GM12878 (cell line): Measurements from ENCODE around the gene FAM163A. TPM values are rescaled to one million over a fixed set of nuclear protein-coding genes. Genes with fewer than 3 reads are reported as not detected.

ENCODE experiments used
- ATAC-seq: fragments of 200-7000 bp; cut with Tn5 transposase; 3 replicates; pipeline ENCODE4 v1.9.1; 2020; ENCODE audit warnings: mild to moderate bottlenecking, moderate library complexity
- BruUV-seq: library from RNA; stranded (reverse); fragments of 400-500 nt; replicated peaks from 2 replicates; lab custom pipeline; 2021; lab: Mats Ljungman, UMichigan
- CTCF ChIA-PET: fragments of 300-600 bp; sonication (Branson Sonifier 250); formaldehyde crosslinking; extraction: SDS; loops from one replicate; lab custom pipeline; 2021; ENCODE audit warnings: inconsistent platforms; lab: Yijun Ruan, JAX
- POLR2A ChIA-PET: fragments of 350-600 bp; formaldehyde crosslinking; extraction: SDS; loops from one replicate; lab custom pipeline; 2021; ENCODE audit warnings: inconsistent platforms; lab: Charles Lee
- RAD21 ChIA-PET: fragments of 300-600 bp; sonication (Branson Sonifier 250); formaldehyde crosslinking; loops from one replicate; lab custom pipeline; 2023; ENCODE audit warnings: antibody characterized with exemption; ENCODE audit not compliant: unreplicated experiment; lab: Charles Lee
- SMC1A ChIA-PET: fragments of 300-600 bp; sonication (Branson Sonifier 250); formaldehyde crosslinking; loops from one replicate; lab custom pipeline; 2023; ENCODE audit not compliant: unreplicated experiment, uncharacterized antibody; lab: Charles Lee
- DNase-seq: peaks from one replicate; pipeline ENCODE4 v3.0.0-alpha.2; 2011; ENCODE audit warnings: low read depth, low spot score
- FAIRE-seq: peaks from 3 replicates; lab custom pipeline; 2011; peaks lifted over from hg19 to GRCh38; lab: Jason Lieb, UNC
- H2AFZ ChIP-seq: 2 replicates; pipeline ENCODE4 v1.6.0; 2011; ENCODE audit warnings: low read depth, low read length, control low read depth; ENCODE audit not compliant: control insufficient read depth
- H3K27ac ChIP-seq: 2 replicates; pipeline ENCODE4 v1.5.1; 2011; ENCODE audit warnings: control low read depth; ENCODE audit not compliant: control insufficient read depth, insufficient read depth
- H3K27me3 ChIP-seq, 2 experiments: replicated peaks in 1 of 2; 2 replicates each; pipeline versions ENCODE4 v1.6.0 to v1.6.1; 2011; ENCODE audit warnings: low read length in 1 of 2; ENCODE audit not compliant: control insufficient read depth in 2 of 2, insufficient read depth in 2 of 2
- H3K36me3 ChIP-seq, 2 experiments: 2 replicates each; pipeline ENCODE4 v1.5.1; 2011; ENCODE audit warnings: low read length in 1 of 2; ENCODE audit not compliant: control insufficient read depth in 2 of 2, insufficient read depth in 2 of 2
- H3K4me1 ChIP-seq: 2 replicates; pipeline ENCODE4 v1.6.1; 2011; ENCODE audit warnings: mild to moderate bottlenecking, low read length, moderate library complexity, mixed read lengths; ENCODE audit not compliant: control insufficient read depth, insufficient read depth
- H3K4me2 ChIP-seq: 2 replicates; pipeline ENCODE4 v1.6.0; 2011; ENCODE audit warnings: control low read depth; ENCODE audit not compliant: control insufficient read depth, insufficient read depth
- H3K4me3 ChIP-seq: fragments of 200-600 bp; sonication (generic); 2 replicates; pipeline ENCODE4 v1.5.1; 2016
- H3K79me2 ChIP-seq: 2 replicates; pipeline ENCODE4 v1.6.0; 2011; ENCODE audit warnings: low read length; ENCODE audit not compliant: control insufficient read depth, insufficient read depth
- H3K9ac ChIP-seq: 2 replicates; pipeline ENCODE4 v1.8.0; 2011; ENCODE audit warnings: low read length, control low read depth, mixed read lengths; ENCODE audit not compliant: control insufficient read depth, insufficient read depth
- H3K9me3 ChIP-seq: replicated peaks from 3 replicates; pipeline ENCODE4 v1.5.1; 2011; ENCODE audit warnings: mild to moderate bottlenecking, low read length; ENCODE audit not compliant: control insufficient read depth, insufficient read depth
- H4K20me1 ChIP-seq: 2 replicates; pipeline ENCODE4 v1.6.0; 2011; ENCODE audit not compliant: control insufficient read depth, insufficient read depth
- BCLAF1 ChIP-seq: fragments of 450-650 bp; IDR thresholded peaks from 2 replicates; pipeline ENCODE4 v1.6.1; 2017; ENCODE audit warnings: antibody characterized with exemption, mild to moderate bottlenecking, moderate library complexity
- BHLHE40 ChIP-seq, 2 experiments: fragments of 450-650 bp in 1 of 2; IDR thresholded peaks; 2 replicates each; pipeline ENCODE4 v1.6.1; 2011 to 2017; ENCODE audit warnings: low read depth in 2 of 2, borderline replicate concordance in 1 of 2, improper control_type of control experiment in 1 of 2, low read length in 1 of 2, mild to moderate bottlenecking in 1 of 2
- CBFB ChIP-seq: IDR thresholded peaks from 2 replicates; pipeline ENCODE4 v1.6.1; 2016; ENCODE audit warnings: antibody characterized with exemption, low read depth
- CEBPB ChIP-seq, 2 experiments: fragments of 150-350 bp in 1 of 2; IDR thresholded peaks; 2 replicates each; pipeline ENCODE4 v1.6.1; 2012 to 2014; ENCODE audit warnings: low read depth in 2 of 2, low read length in 2 of 2, borderline replicate concordance in 1 of 2, inconsistent platforms in 1 of 2
- HDGF ChIP-seq: fragments of 450-650 bp; IDR thresholded peaks from 2 replicates; pipeline ENCODE4 v1.6.1; 2016; ENCODE audit warnings: antibody characterized with exemption
- MEF2B ChIP-seq: fragments of 450-650 bp; IDR thresholded peaks from 2 replicates; pipeline ENCODE4 v1.6.1; 2018; ENCODE audit warnings: mild to moderate bottlenecking, moderate library complexity; ENCODE audit not compliant: partially characterized antibody, poor library complexity, severe bottlenecking
- NR2C2 ChIP-seq: IDR thresholded peaks from 2 replicates; pipeline ENCODE4 v1.6.1; 2011; ENCODE audit warnings: borderline replicate concordance, low read depth; ENCODE audit not compliant: control insufficient read depth, insufficient read length
- POLR2A ChIP-seq: IDR thresholded peaks from 2 replicates; pipeline ENCODE4 v1.6.1; 2011; ENCODE audit warnings: low read depth, mild to moderate bottlenecking, low read length
- POU2F2 ChIP-seq: IDR thresholded peaks from 3 replicates; pipeline ENCODE4 v1.6.1; 2011; ENCODE audit warnings: low read depth, mild to moderate bottlenecking, low read length, borderline replicate concordance
- RAD51 ChIP-seq: fragments of 450-650 bp; IDR thresholded peaks from 2 replicates; pipeline ENCODE4 v1.6.1; 2016; ENCODE audit warnings: moderate library complexity, mild to moderate bottlenecking, inconsistent platforms
- RFX5 ChIP-seq: IDR thresholded peaks from 2 replicates; pipeline ENCODE4 v1.6.1; 2011; ENCODE audit warnings: low read depth, low read length, improper control_type of control experiment
- SIX5 ChIP-seq: IDR thresholded peaks from 2 replicates; pipeline ENCODE4 v1.6.1; 2011; ENCODE audit warnings: mild to moderate bottlenecking, low read depth, low read length, moderate library complexity; ENCODE audit not compliant: severe bottlenecking
- WRNIP1 ChIP-seq: IDR thresholded peaks from 2 replicates; pipeline ENCODE4 v1.6.1; 2011; ENCODE audit warnings: low read depth, low read length, improper control_type of control experiment, borderline replicate concordance
- ZNF217 ChIP-seq: fragments of 450-650 bp; IDR thresholded peaks from 2 replicates; pipeline ENCODE4 v1.6.1; 2017; ENCODE audit warnings: antibody characterized with exemption, mild to moderate bottlenecking
- WGBS: methylation state at CpG from one replicate; pipeline ENCODE4 v1.1.6; 2016; ENCODE audit warnings: low lambda C conversion rate; ENCODE audit not compliant: insufficient replicate concordance, insufficient coverage; ENCODE audit errors: missing lambda C conversion rate; 5-methylcytosine and 5-hydroxymethylcytosine counted together
- in situ Hi-C: fragments of 300-500 bp; cut with MboI; formaldehyde crosslinking; loops from 9 replicates; pipeline ENCODE4 v1.14.3; 2018; ENCODE audit warnings: mixed read lengths
- intact Hi-C: fragments of 100-400 bp; cut with micrococcal nuclease; formaldehyde crosslinking; loops from one replicate; pipeline ENCODE4 v1.14.2; 2022; ENCODE audit not compliant: unreplicated experiment
- polyA plus RNA-seq, 11 experiments: library from polyadenylated mRNA; depleted of rRNA in 4 of 11; unstranded in 6 of 11; stranded (reverse) in 5 of 11; fragments of >200 nt; fragmentation: Nextera tagmentation in 4 of 11; fragmentation: Illumina TruSeq in 1 of 11; extraction: Ambion mirVana in 4 of 11; extraction: Trizol in 1 of 11; gene quantifications; 1 replicate in 1 of 11; 2 replicates in 10 of 11; pipeline versions ENCODE4 v1.2.1 to v1.2.3, GENCODE V29; 2011 to 2016; ENCODE audit warnings: inconsistent platforms in 2 of 11, missing spikeins in 2 of 11, low read depth in 1 of 11
- total RNA-seq, 4 experiments: library from RNA; depleted of rRNA in 3 of 4; stranded (reverse); fragments of >200 nt in 3 of 4; fragmentation: Illumina TruSeq in 1 of 4; extraction: Trizol in 1 of 4; gene quantifications; 2 replicates each; pipeline versions ENCODE4 v1.2.1 to v1.2.3, GENCODE V29; 2013 to 2021
- TF ChIP-seq, protein P1 (sequence below): IDR thresholded peaks from 2 replicates; pipeline ENCODE4 v1.6.1; 2011; ENCODE audit warnings: low read depth, low read length, improper control_type of control experiment, borderline replicate concordance
- TF ChIP-seq, protein P2 (sequence below): IDR thresholded peaks from 2 replicates; pipeline ENCODE4 v1.6.1; 2011; ENCODE audit warnings: mild to moderate bottlenecking, low read depth, low read length, moderate library complexity; ENCODE audit not compliant: insufficient replicate concordance
- TF ChIP-seq, protein P3 (sequence below): IDR thresholded peaks from 2 replicates; pipeline ENCODE4 v1.6.1; 2011; ENCODE audit warnings: borderline replicate concordance, low read depth, mild to moderate bottlenecking, moderate library complexity, low read length; ENCODE audit not compliant: insufficient read depth, poor library complexity, severe bottlenecking

FAM163A gene
- total and polyA plus RNA-seq, 10 of the 15 experiments (the other 5 are each of a cell fraction or from before 2014, with no cell fraction given) = not detected

DNA sequence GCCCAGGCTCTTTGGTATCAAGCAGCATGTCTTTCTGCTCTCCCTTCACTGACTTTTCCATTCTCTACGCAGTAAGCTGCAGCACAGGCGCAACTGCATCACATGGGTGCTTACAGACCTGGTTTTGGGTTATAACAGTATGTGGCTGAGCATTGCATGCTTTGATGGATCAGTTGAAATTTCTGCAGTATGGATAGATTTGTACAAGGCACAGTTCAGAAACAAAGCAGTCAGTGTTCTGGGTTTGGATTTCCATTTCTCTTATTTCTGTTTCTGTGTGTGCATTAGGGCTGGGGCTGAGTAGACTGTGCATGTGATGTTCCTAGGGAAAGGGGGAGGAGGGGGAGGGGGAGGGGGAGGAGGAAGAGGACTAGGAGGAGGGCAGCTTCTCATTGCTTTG lies 4.5 kb downstream of the FAM163A start:
- ATAC-seq (no peak), DNase-seq (no peak), FAIRE-seq (no peak)
- H3K4me1 ChIP-seq = no peaks in the 10 kb centered on the region
- in situ Hi-C loops (no loop called here), intact Hi-C loops (loop anchor here (1.0 kb wide), 1 partner anchor 38 kb away; no protein-coding TSS in a partner anchor)
- no peaks in the 10 kb centered on the region for H4K20me1 ChIP-seq
- H2AFZ ChIP-seq = no peak overlapping the region
- ChIA-PET CTCF (interaction anchor here (1.1 kb wide), 1 partner anchor 62 kb away, joined by 3 read pairs; no protein-coding TSS in a partner anchor), POLR2A (no interaction called here), SMC1A (interaction anchor here (1.3 kb wide), 1 partner anchor 41 kb away, joined by 4 read pairs; no protein-coding TSS in a partner anchor), RAD21 (no interaction called here)
- H3K4me2 ChIP-seq = no peak overlapping the region
- TF ChIP-seq BHLHE40 (IDR thresholded peaks at IDR 0.05; ENCODE audit: borderline replicate concordance in 1 of 2, low read depth in 2 of 2, low read length in 1 of 2) (no peak), RAD51 (no peak), POLR2A (no peak), CBFB (no peak), HDGF (no peak), SIX5 (no peak), RFX5 (no peak), MEF2B (no peak), WRNIP1 (no peak), NR2C2 (no peak), ZNF217 (no peak), CEBPB (IDR thresholded peaks at IDR 0.05; ENCODE audit: borderline replicate concordance in 1 of 2, low read depth in 2 of 2, low read length in 2 of 2) (no peak), BCLAF1 (no peak), POU2F2 (no peak)
- TF ChIP-seq, protein P1, sequence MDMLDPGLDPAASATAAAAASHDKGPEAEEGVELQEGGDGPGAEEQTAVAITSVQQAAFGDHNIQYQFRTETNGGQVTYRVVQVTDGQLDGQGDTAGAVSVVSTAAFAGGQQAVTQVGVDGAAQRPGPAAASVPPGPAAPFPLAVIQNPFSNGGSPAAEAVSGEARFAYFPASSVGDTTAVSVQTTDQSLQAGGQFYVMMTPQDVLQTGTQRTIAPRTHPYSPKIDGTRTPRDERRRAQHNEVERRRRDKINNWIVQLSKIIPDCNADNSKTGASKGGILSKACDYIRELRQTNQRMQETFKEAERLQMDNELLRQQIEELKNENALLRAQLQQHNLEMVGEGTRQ = no peak
- TF ChIP-seq, protein P2, sequence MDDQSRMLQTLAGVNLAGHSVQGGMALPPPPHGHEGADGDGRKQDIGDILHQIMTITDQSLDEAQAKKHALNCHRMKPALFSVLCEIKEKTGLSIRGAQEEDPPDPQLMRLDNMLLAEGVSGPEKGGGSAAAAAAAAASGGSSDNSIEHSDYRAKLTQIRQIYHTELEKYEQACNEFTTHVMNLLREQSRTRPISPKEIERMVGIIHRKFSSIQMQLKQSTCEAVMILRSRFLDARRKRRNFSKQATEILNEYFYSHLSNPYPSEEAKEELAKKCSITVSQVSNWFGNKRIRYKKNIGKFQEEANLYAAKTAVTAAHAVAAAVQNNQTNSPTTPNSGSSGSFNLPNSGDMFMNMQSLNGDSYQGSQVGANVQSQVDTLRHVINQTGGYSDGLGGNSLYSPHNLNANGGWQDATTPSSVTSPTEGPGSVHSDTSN = no peak
- TF ChIP-seq, protein P3, sequence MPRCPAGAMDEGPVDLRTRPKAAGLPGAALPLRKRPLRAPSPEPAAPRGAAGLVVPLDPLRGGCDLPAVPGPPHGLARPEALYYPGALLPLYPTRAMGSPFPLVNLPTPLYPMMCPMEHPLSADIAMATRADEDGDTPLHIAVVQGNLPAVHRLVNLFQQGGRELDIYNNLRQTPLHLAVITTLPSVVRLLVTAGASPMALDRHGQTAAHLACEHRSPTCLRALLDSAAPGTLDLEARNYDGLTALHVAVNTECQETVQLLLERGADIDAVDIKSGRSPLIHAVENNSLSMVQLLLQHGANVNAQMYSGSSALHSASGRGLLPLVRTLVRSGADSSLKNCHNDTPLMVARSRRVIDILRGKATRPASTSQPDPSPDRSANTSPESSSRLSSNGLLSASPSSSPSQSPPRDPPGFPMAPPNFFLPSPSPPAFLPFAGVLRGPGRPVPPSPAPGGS = no peak
- H3K36me3 ChIP-seq = no peaks in the 10 kb centered on the region
- no peaks in the 10 kb centered on the region for H3K9me3 ChIP-seq
- H3K79me2 ChIP-seq = no peaks in the 10 kb centered on the region
- 6% methylated on average over 2 of the region's 2 CpGs for WGBS
- BruUV-seq = no TSS peak
- H3K9ac ChIP-seq = no peak overlapping the region
- no peak overlapping the region for H3K4me3 ChIP-seq
- H3K27me3 ChIP-seq = peaks cover 1 to 5% of the 10 kb centered on the region in 2 experiments; a peak in 3 of 4 replicates
- H3K27ac ChIP-seq = no peak overlapping the region
